ENCODE results near the gene SLAIN2. TPM values are rescaled to one million over a fixed set of nuclear protein-coding genes. Genes with fewer than 3 reads are reported as not detected.

Gene SLAIN2
- total and polyA plus RNA-seq, 2 experiments from 2014 or later = 21.9 to 27.9 TPM

DNA sequence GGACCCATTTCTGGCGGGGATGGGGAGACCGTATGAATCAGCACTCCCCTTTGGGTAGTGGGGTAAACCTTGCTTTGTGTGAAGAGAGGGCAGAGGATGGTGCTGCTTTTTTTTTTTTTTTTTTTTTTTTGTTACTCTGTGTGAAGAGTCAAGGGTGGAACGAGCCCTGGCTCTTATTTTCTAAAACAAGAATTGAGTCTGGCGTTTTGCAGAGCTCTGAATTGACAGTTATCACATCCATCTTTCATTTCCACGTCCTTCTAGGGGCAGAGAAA is 1.2 kb downstream of the SLAIN2 start (continued):
- TF ChIP-seq, protein P1, sequence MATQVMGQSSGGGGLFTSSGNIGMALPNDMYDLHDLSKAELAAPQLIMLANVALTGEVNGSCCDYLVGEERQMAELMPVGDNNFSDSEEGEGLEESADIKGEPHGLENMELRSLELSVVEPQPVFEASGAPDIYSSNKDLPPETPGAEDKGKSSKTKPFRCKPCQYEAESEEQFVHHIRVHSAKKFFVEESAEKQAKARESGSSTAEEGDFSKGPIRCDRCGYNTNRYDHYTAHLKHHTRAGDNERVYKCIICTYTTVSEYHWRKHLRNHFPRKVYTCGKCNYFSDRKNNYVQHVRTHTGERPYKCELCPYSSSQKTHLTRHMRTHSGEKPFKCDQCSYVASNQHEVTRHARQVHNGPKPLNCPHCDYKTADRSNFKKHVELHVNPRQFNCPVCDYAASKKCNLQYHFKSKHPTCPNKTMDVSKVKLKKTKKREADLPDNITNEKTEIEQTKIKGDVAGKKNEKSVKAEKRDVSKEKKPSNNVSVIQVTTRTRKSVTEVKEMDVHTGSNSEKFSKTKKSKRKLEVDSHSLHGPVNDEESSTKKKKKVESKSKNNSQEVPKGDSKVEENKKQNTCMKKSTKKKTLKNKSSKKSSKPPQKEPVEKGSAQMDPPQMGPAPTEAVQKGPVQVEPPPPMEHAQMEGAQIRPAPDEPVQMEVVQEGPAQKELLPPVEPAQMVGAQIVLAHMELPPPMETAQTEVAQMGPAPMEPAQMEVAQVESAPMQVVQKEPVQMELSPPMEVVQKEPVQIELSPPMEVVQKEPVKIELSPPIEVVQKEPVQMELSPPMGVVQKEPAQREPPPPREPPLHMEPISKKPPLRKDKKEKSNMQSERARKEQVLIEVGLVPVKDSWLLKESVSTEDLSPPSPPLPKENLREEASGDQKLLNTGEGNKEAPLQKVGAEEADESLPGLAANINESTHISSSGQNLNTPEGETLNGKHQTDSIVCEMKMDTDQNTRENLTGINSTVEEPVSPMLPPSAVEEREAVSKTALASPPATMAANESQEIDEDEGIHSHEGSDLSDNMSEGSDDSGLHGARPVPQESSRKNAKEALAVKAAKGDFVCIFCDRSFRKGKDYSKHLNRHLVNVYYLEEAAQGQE (IDR thresholded peaks at IDR 0.05; ENCODE audit: unreplicated experiment) = no peak
- TF ChIP-seq CTCF (conservative IDR thresholded peaks at IDR 0.05; ENCODE audit: low read depth in 2 of 2) = no peak

GRCh38 chr4:48343035-48343434 is 1.7 kb downstream of the SLAIN2 start:
- Mint-ChIP-seq H3K9me3 (no peaks in the 10 kb centered on the region; the same call in 1 of the 3 replicates), H3K4me3 (peak overlapping the region; percentile 99), H3K27me3 (ENCODE audit: insufficient read depth, low read depth, poor library complexity) (peaks cover 3% of the 10 kb centered on the region), H3K27ac (no peak overlapping the region), H3K4me1 (peaks cover 41% of the 10 kb centered on the region), H3K36me3 (ENCODE audit: low read depth) (no peaks in the 10 kb centered on the region)
- Histone ChIP-seq H3K27ac (ENCODE audit: low read depth) (no peak overlapping the region), H3K36me3 (ENCODE audit: insufficient read depth) (no peaks in the 10 kb centered on the region), H3K9me2 (ENCODE audit: insufficient read depth) (no peaks in the 10 kb centered on the region), H3F3A (replicated peaks; ENCODE audit: low read depth) (no peaks in the 10 kb centered on the region), H3K79me2 (replicated peaks; ENCODE audit: insufficient read depth) (peaks cover 60% of the 10 kb centered on the region), H4K20me1 (replicated peaks; ENCODE audit: insufficient read depth) (peaks cover 10% of the 10 kb centered on the region; the same call in 1 of the 2 replicates), H3K4me3 (peak overlapping the region; percentile 85), H3K27me3 (ENCODE audit: insufficient read depth) (no peaks in the 10 kb centered on the region), H3K4me2 (peak overlapping the region; percentile 83), H2AFZ (no peak overlapping the region), H3K4me1 (ENCODE audit: insufficient read depth) (peaks cover 41% of the 10 kb centered on the region)
- DNase-seq (ENCODE audit: low spot score) (no peak), ATAC-seq (no peak)
- no peak for TF ChIP-seq ETS1 (IDR thresholded peaks at IDR 0.05)
- no peak for TF ChIP-seq POLR2AphosphoS5 (IDR thresholded peaks at IDR 0.05; ENCODE audit: low read depth)
- no peak for TF ChIP-seq ZNF331 (CRISPR knock-in tag; IDR thresholded peaks at IDR 0.05; ENCODE audit: low read depth)
- TF ChIP-seq, protein P1 (IDR thresholded peaks at IDR 0.05; ENCODE audit: unreplicated experiment) = no peak
- TF ChIP-seq, protein P2, sequence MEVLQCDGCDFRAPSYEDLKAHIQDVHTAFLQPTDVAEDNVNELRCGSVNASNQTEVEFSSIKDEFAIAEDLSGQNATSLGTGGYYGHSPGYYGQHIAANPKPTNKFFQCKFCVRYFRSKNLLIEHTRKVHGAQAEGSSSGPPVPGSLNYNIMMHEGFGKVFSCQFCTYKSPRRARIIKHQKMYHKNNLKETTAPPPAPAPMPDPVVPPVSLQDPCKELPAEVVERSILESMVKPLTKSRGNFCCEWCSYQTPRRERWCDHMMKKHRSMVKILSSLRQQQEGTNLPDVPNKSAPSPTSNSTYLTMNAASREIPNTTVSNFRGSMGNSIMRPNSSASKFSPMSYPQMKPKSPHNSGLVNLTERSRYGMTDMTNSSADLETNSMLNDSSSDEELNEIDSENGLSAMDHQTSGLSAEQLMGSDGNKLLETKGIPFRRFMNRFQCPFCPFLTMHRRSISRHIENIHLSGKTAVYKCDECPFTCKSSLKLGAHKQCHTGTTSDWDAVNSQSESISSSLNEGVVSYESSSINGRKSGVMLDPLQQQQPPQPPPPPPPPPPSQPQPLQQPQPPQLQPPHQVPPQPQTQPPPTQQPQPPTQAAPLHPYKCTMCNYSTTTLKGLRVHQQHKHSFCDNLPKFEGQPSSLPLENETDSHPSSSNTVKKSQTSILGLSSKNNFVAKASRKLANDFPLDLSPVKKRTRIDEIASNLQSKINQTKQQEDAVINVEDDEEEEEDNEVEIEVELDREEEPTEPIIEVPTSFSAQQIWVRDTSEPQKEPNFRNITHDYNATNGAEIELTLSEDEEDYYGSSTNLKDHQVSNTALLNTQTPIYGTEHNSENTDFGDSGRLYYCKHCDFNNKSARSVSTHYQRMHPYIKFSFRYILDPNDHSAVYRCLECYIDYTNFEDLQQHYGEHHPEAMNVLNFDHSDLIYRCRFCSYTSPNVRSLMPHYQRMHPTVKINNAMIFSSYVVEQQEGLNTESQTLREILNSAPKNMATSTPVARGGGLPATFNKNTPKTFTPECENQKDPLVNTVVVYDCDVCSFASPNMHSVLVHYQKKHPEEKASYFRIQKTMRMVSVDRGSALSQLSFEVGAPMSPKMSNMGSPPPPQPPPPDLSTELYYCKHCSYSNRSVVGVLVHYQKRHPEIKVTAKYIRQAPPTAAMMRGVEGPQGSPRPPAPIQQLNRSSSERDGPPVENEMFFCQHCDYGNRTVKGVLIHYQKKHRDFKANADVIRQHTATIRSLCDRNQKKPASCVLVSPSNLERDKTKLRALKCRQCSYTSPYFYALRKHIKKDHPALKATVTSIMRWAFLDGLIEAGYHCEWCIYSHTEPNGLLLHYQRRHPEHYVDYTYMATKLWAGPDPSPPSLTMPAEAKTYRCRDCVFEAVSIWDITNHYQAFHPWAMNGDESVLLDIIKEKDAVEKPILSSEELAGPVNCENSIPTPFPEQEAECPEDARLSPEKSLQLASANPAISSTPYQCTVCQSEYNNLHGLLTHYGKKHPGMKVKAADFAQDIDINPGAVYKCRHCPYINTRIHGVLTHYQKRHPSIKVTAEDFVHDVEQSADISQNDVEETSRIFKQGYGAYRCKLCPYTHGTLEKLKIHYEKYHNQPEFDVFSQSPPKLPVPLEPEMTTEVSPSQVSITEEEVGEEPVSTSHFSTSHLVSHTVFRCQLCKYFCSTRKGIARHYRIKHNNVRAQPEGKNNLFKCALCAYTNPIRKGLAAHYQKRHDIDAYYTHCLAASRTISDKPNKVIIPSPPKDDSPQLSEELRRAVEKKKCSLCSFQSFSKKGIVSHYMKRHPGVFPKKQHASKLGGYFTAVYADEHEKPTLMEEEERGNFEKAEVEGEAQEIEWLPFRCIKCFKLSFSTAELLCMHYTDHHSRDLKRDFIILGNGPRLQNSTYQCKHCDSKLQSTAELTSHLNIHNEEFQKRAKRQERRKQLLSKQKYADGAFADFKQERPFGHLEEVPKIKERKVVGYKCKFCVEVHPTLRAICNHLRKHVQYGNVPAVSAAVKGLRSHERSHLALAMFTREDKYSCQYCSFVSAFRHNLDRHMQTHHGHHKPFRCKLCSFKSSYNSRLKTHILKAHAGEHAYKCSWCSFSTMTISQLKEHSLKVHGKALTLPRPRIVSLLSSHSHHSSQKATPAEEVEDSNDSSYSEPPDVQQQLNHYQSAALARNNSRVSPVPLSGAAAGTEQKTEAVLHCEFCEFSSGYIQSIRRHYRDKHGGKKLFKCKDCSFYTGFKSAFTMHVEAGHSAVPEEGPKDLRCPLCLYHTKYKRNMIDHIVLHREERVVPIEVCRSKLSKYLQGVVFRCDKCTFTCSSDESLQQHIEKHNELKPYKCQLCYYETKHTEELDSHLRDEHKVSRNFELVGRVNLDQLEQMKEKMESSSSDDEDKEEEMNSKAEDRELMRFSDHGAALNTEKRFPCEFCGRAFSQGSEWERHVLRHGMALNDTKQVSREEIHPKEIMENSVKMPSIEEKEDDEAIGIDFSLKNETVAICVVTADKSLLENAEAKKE (CRISPR knock-in tag; IDR thresholded peaks at IDR 0.05) = no peak
- TF ChIP-seq NANOG (IDR thresholded peaks at IDR 0.05; ENCODE audit: borderline replicate concordance) = no peak

Data from GM23338 (cell line).